ENCODE results near the gene SUMO3. TPM values are rescaled to one million over a fixed set of nuclear protein-coding genes. Genes with fewer than 3 reads are reported as not detected.

SUMO3 gene
- polyA plus RNA-seq, 1 of the 3 experiments (the other 2 are of a cell fraction) = 125 TPM

- Histone ChIP-seq H3K36me3 (replicated peaks in 1 of 2; ENCODE audit: control insufficient read depth in 1 of 2, insufficient read depth in 2 of 2, low read length in 1 of 2) (peaks cover 0 to 8% of the 10 kb centered on the region in 2 experiments), H2AFZ (ENCODE audit: low read depth) (0 out of 2 replicates have a peak overlapping the region, but pooled peaks have one; percentile 22), H3K9me3 (no peaks in the 10 kb centered on the region), H3K4me2 (peak overlapping the region; percentile 96), H3K4me3 (ENCODE audit: low read depth in 2 of 2, low read length in 1 of 2) (peak overlapping the region; percentile 75 to 87), H3K27me3 (ENCODE audit: insufficient read depth) (no peaks in the 10 kb centered on the region), H4K20me1 (ENCODE audit: insufficient read depth) (peaks cover 44% of the 10 kb centered on the region), H3F3A (replicated peaks; ENCODE audit: insufficient read depth) (peaks cover 6% of the 10 kb centered on the region), H3K79me2 (ENCODE audit: insufficient read depth) (peaks cover 55% of the 10 kb centered on the region), H3K9ac (peak overlapping the region; percentile 72), H3K9me2 (no peaks in the 10 kb centered on the region), H3K4me1 (ENCODE audit: control insufficient read depth in 1 of 2, insufficient read depth in 2 of 2, low read depth in 1 of 2, low read length in 1 of 2) (peaks cover 8 to 28% of the 10 kb centered on the region in 2 experiments; a peak in 3 of 4 replicates), H3K27ac (ENCODE audit: low read depth in 2 of 2, low read length in 1 of 2) (peak overlapping the region in 1 of 2 experiments; percentile 88; a peak in 2 of 4 replicates)
- TF ChIP-seq RXRA (IDR thresholded peaks at IDR 0.05; ENCODE audit: borderline replicate concordance, low read depth) = no peak
- no peak for TF ChIP-seq RFX5 (IDR thresholded peaks at IDR 0.05; ENCODE audit: low read length)
- no peak for TF ChIP-seq PBX3 (IDR thresholded peaks at IDR 0.05)
- TF ChIP-seq IRF3 (IDR thresholded peaks at IDR 0.05; ENCODE audit: low read depth, low read length) = no peak
- TF ChIP-seq JUND (IDR thresholded peaks at IDR 0.05) = no peak
- no peak for TF ChIP-seq CTCF (IDR thresholded peaks at IDR 0.05)
- TF ChIP-seq ELF1 (IDR thresholded peaks at IDR 0.05) = no peak
- TF ChIP-seq TAF1 (IDR thresholded peaks at IDR 0.05; ENCODE audit: borderline replicate concordance, low read depth, low read length) = no peak
- no peak for TF ChIP-seq POLR2AphosphoS5 (IDR thresholded peaks at IDR 0.05; ENCODE audit: low read depth, low read length)
- no peak for TF ChIP-seq YY1 (IDR thresholded peaks at IDR 0.05; ENCODE audit: low read depth)
- no peak for TF ChIP-seq MEF2A (IDR thresholded peaks at IDR 0.05; ENCODE audit: borderline replicate concordance, low read depth)
- no peak for TF ChIP-seq USF1 (IDR thresholded peaks at IDR 0.05; ENCODE audit: borderline replicate concordance, low read depth)
- no peak for TF ChIP-seq GABPA (IDR thresholded peaks at IDR 0.05; ENCODE audit: low read depth)
- TF ChIP-seq GATA2 (CRISPR knock-in tag; IDR thresholded peaks at IDR 0.05) = no peak
- CTCF ChIA-PET = interaction anchor here (3.0 kb wide), 1 partner anchor 16 kb away, joined by 22 read pairs; the partner anchor contains the start of gene UBE2G2
- DNase-seq = peak; percentile 40
- WGBS (ENCODE audit: low lambda C conversion rate) = 59% methylated on average over 39 of the region's 57 CpGs
- POLR2A ChIA-PET = interaction anchor here (0.9 to 3.0 kb wide), 3 partner anchors 8 to 16 kb away, joined by 3 to 14 read pairs (median 4); partner anchors contain the start of gene UBE2G2
These were observed 929 bp downstream of the SUMO3 start for GRCh38 chr21:44816761-44817505.

All from SK-N-SH (cell line).